CD4-positive, alpha-beta T cell treated with Interleukin-17A for 1 hour (primary cell): ENCODE data around the gene NOL4.
"Not testable (repeated sequence)": the region's sequence is repeated elsewhere in the genome, so short reads cannot be mapped to it uniquely, and the experiment has no call there.

Experiments
- DNase-seq: peaks from one replicate; pipeline ENCODE4 v3.0.0-alpha.2; 2020

NOL4 gene, protein sequence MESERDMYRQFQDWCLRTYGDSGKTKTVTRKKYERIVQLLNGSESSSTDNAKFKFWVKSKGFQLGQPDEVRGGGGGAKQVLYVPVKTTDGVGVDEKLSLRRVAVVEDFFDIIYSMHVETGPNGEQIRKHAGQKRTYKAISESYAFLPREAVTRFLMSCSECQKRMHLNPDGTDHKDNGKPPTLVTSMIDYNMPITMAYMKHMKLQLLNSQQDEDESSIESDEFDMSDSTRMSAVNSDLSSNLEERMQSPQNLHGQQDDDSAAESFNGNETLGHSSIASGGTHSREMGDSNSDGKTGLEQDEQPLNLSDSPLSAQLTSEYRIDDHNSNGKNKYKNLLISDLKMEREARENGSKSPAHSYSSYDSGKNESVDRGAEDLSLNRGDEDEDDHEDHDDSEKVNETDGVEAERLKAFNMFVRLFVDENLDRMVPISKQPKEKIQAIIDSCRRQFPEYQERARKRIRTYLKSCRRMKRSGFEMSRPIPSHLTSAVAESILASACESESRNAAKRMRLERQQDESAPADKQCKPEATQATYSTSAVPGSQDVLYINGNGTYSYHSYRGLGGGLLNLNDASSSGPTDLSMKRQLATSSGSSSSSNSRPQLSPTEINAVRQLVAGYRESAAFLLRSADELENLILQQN

GRCh38 chr18:34224423-34225217 is at the start of gene NOL4:
Gene NOL4, minus strand, starts transcription at chr18:34224913. Its CDS starts 1,660 bp downstream, at chr18:34223253.
- DNase-seq = no peak

- DNase-seq = not testable (repeated sequence)
Observed at GRCh38 chr18:34266029-34266428, 41.3 kb upstream of the NOL4 start.

GRCh38 chr18:34261865-34262780 is 37.4 kb upstream of the NOL4 start:
- DNase-seq = no peak

GRCh38 chr18:34258176-34258575 is 33.5 kb upstream of the NOL4 start:
- no peak for DNase-seq

DNA sequence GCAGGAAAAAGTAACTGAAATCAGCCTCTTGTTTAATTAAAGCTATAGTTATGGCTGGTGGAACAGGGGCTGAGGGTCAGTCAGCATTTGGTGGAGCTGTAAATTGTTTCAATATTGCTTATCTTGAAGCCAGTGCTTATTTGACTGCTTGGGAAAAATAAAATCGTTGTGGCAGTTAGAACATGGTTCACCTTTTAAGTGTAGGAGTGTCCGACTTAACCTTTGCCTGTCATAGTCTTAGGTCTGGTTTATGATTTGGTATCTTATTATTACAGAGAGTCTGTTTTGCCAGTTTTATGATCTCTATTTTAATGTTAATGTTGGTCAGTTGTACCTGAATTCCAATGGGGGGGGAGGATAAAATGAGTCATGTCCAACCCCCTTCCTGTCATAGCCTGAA is 27.2 kb upstream of the NOL4 start:
- DNase-seq = no peak

- no peak for DNase-seq
Observed at GRCh38 chr18:34248727-34249126, 24.0 kb upstream of the NOL4 start.

- no peak for DNase-seq
Observed at GRCh38 chr18:34242739-34243138, 18.0 kb upstream of the NOL4 start.

GRCh38 chr18:34233781-34234388 is 9.2 kb upstream of the NOL4 start:
- not testable (repeated sequence) for DNase-seq

DNA sequence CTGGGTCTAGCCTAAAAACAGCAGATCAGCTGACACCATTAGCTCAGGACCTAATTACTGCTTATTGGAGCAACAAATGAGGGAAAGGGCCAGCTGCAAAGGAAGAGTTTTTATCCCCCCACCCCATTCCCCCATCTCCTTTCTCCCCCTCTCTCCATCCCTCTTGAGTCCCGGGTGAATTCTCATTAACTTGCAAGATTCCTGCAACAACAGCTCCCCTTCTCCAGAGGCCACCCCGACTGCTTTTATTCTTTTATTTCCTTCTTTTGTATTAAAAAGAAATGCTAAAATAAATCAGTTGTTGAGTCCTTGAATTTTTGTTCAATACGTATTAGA is 473 bp upstream of the NOL4 start:
- DNase-seq = no peak

- DNase-seq = no peak
Observed at GRCh38 chr18:34223893-34224422, 755 bp downstream of the NOL4 start.

DNA sequence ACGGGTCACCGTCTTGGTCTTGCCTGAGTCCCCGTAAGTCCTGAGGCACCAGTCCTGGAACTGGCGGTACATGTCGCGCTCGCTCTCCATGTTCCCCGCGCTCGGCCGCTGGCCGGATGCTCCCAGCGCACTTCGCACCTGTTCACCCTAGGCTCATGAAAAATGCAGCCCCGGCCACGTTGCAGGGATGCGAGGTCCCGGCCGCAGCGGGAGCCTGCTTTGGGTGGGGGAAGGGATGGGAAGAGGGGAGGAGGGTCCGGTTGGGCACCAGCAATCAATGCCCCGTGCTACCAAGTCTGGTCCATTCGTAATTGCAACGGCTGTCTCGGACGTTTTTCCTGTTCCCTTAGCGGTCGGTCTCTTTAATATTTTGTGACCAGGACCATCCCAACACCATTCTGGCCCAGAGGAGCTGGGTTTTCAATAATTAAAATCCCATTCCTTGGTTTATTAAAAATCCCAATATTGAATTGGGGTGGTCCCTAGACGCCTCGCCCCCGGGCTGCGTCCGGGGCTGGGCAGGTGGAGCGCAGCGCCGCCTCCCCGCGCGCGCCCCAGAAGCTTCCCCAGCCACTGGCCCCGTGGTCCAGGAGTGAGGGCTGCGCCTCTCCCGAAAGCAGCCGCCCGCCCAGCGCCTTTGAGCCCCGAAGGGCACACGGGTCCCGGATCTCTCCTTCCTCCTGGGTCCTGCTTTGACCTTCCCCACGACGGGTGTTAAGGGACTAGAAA is 1.4 kb downstream of the NOL4 start:
- no peak for DNase-seq

DNA sequence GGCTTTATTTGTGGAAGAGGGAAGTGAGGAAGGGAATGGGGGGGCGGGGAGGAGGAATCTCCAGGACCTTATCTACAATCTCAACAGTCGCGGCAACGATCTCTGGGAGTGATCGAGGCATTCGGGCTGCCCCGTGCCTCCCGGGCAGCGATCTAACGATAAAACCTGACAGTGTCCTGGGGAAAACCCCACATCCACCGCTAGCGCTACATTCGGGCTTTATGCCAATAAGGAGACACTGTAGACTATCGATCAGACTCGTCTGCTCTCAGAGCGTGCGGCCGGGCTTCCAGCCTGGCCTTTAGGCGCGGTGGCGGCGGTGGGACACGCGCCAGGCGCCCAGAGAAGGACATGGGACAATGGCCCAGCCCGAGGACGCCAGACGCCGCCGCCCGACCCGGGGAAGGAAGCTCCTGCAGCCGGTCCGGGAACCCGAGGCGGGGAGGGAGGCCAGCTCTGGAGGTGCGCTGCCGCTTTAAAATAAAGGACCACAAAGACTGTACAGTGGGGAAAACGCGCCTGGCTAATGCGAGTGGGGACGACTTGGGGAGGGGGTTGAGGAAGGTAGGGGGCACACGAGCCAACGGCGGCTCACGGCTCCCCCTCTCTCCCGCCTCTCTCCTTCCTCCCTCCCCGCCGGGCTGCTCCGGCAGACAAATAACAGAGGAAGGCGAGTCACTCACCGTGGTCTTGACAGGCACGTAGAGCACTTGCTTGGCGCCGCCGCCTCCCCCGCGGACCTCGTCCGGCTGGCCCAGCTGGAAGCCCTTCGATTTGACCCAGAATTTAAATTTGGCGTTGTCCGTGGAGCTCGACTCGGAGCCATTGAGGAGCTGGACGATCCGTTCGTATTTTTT is 2.2 kb downstream of the NOL4 start:
- DNase-seq = no peak

DNA sequence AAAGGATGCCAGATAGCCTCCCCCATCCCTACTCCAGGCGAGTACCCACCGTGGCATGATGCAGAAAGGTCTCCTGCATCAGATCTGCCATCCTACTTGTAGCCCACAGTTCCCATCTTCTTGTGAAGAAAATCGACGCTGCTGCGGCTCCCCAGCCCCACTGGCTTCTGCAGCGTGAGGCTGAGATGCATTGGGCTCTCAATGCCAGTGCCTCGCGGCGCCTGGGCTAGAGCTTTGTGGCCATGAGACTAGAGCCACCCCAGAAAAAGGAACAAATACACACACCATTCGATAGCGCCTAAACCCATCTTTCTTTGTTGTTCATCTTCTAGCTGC is 2.8 kb downstream of the NOL4 start:
- no peak for DNase-seq

- DNase-seq = no peak
Observed at GRCh38 chr18:34220081-34220815, 4.5 kb downstream of the NOL4 start.

GRCh38 chr18:34219651-34220050 is 5.1 kb downstream of the NOL4 start:
- no peak for DNase-seq

DNA sequence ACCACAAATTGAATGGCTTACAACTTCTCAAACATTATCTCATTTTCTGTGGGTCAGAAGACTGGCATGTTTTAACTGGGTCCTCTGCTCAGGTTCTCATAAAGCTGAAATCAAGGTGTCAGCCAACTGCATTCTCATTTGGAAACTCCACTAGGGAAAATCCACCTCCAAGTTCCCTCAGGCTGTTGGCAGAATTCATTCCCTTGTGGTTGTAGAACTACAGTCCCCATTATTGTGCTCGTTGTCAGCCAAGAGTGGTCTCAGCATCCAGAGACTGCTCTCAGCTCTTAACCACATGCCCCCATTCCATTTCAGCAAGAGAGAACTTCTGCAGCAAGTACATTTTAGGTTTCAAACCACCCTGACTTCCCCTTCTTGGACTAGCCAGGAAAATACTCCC is 12.2 kb downstream of the NOL4 start:
- DNase-seq = no peak

DNA sequence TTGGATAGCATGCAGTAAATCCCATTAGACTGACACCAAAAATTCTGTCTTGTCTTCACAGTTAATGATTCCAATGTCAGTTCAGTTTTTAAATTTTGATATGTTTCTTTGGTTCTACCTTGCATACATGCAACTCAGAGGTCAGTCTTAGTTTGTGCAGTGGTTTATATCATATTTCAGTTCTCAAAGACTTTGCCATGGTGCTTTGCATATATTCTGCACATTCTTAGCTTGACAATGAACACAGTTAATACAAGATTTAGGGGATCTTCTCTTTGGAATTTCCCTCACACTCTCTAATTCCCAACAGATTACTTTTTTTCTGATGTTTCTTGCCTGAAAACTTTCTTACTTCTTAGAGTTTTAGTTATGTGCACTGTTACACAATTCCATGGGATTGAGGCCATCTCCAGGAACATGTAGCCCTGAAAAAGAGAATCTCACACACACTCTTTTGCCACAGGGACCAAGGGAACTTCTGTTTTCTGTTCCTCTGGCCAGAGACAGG is 17.3 kb downstream of the NOL4 start:
- DNase-seq = no peak

DNA sequence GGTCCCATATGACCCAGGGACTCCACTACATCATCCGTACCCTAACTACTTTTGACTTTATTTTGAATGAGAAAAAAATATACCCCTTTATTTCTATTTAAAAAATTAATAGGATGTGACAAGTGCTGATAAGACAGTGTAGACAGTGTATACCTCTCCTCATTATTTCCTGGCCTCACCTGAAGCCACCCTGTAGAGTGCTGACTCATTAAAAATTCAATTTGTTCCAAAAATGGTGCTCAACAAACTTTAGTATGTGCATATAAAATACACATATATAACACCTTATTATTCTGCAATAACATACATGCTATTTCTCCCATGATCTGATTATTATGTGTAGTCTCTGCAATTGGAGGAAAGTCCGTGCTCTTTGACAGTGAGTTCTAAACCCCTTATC is 20.8 kb downstream of the NOL4 start:
- no peak for DNase-seq

DNA sequence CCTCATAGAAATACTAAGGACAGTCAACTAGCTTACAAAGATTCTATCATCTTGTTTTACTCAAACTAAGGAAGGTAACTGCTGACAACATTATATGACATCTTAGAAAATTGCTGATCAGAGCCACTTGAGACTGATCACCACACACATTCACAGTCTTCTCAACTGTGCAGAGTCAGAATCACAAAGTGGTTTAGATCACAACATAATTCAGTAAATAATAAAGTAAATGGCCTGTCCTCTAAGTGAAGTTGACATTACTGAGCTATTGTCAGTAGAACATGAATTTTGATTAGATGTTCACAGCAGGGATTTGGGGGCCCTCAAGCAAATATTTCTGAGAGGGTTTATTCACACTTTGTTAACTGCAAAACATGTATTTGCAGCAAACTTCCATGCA is 28.5 kb downstream of the NOL4 start:
- no peak for DNase-seq

DNA sequence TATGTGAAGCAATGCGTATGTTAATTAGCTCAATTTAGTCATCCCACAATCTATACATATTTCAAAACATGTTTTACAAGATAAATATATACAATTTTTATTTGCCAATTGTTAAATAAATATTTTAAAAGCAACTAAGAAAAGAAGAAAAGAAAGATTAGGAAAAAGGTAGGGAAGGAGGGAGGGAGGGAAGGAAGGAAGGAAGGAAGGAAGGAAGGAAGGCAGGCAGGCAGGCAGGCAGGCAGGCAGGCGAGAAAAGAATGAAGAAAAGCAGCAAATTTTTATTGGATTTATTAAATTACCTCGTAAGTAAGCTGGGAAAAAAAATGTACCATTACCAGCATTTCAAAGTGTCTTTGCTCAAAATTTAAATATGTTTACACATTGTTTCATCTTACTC is 30.5 kb downstream of the NOL4 start:
- no peak for DNase-seq
